HG03575 (cell line): ENCODE measurements around the gene PANX3.

ENCODE experiments used
- ATAC-seq: cut with Tn5 transposase; IDR thresholded peaks from one replicate; pipeline ENCODE4 v1.9.1; 2021; ENCODE audit not compliant: unreplicated experiment, insufficient number of reproducible peaks, low FRiP score; ENCODE audit errors: extremely low read depth

Gene PANX3

GRCh38 chr11:124644426-124645280 is 33.4 kb downstream of the PANX3 start:
- ATAC-seq: no peak

GRCh38 chr11:124646148-124646547 is 34.9 kb downstream of the PANX3 start:
- ATAC-seq: no peak

DNA sequence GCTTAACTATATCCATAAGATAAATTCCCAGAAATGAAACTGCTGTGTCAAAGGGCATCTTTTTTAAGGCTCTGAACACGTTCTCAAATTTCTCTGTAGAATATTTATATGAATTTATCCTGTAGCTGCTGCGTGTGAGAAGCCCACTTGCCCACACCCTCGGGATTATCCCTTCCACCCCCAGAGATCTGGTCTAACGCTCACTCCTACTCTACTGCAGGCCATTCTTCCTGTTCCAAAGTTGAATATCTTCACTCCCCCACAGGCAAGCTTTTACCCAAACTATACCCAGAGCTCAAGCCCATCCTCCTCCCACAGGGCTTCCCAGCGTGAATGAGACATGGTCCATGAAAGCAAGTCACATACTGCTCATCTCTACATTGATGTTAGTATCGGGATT is 37.4 kb downstream of the PANX3 start:
- no peak for ATAC-seq

DNA sequence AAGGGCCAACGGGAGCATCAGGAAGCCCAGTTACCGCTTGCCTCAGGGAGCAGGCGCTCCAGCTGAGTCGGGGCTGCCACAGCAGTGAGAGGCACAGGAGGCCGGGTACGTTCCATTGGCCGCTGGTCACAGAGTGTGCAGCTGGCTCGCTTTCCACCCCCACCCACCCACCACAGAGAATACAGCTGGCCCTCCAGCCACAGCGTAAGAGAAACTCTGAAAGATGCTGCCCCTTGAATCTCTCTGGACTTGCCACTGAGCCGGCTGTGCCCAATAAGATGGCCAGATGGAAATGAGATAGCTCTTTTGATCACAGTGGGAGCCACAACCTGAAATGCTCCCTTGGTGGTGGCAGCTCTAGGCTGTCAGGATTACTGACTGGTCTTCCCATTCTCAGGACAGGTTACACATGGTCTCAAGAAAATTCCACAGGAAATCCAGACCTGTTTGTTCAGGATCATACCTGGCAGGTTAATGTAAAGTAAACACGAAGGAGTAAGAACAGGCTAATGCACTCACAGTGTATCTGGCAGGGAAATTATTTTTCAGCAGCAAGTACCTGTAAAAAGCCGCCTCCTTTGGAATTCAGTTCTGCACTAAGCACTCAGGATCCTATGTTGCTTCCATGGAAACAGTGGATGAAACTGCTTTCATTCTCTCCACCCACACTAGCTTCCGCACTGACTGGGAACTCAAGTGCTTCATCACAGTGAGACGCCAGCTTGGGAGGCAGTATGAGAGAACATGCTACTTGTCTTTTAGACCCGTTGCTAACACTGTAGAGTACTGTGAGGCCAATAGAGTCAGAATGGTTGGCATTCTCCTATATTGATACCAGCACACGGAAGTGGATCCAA is 45.8 kb downstream of the PANX3 start:
- ATAC-seq: no peak

DNA sequence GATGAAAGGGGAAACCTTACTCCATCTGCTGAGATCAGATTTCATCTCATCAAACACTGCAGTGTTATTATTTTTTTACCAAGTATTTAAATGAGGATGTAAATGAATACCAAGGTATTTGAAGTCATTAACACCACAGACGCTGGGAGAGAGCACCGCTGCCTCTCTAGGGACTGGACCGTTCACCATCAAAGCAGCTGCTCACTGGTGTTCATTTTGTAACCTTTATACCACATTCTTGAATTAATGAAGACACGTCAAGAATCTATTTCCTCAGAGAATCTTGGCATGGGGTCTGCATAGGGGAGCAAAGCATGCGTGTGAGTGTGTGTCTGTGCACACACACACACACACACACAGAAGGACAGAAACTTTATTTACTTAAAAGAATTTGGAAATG is 46.7 kb downstream of the PANX3 start:
- no peak for ATAC-seq

GRCh38 chr11:124658501-124658900 is 47.3 kb downstream of the PANX3 start:
- ATAC-seq: no peak

DNA sequence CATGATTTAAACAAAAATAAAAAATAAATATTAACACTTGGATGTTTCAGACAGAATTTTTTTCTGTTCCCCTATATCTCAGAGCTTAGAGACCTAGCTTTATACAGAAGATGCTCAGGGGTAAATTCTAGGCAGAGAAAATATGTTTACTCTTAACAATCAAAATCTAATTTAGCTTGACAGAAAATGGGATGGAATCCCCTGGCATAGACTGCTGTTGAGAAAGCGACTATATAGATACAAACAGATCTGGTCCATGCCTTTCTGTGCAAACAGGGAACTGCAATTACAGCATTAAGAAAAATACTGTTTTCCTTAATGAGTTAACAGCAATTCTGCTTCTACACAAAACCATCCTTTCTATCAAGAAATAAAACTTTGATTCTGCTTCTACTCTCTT is 47.8 kb downstream of the PANX3 start:
- no peak for ATAC-seq

GRCh38 chr11:124661553-124661952 is 50.3 kb downstream of the PANX3 start:
- ATAC-seq: no peak

DNA sequence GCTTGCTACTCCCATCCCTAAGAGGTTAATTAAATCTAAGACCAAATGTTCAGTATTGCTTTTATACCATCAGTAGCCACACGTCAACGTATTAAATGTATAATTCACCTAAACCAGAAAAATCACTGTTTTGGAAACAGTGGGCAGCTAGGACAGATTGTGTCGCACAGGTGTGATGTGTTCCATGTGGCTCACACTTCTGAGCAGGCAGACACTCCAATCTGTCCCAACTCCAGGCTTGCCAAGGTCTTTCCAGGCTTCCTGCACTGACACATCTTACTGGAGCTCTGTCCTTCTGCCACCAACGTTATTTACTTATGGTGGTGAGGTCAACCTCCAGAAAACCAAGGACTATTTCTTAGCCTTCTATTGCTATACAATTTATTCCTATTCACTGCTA is 50.9 kb downstream of the PANX3 start:
- ATAC-seq: no peak

DNA sequence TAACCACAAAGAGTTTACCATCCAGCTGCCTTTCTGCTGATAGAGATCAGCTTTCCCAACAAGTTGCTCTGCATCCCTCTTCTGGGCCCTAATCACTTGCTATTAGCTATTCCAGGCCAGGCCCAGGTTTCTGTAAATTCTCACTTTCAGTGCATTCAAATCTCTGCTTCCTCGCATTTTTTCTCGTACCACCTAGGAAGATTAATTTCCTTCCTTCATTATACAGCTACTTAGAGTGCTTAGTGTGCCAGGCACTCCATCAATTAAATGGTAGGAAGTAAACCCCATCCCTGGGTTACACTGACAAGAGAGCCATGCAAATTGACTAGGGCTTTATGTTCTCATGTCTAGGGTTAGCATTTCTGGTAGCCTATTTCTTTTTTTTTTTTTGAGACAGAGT is 52.6 kb downstream of the PANX3 start:
- no peak for ATAC-seq

- ATAC-seq: no peak
These were observed 56.4 kb downstream of the PANX3 start for GRCh38 chr11:124667601-124668000.

DNA sequence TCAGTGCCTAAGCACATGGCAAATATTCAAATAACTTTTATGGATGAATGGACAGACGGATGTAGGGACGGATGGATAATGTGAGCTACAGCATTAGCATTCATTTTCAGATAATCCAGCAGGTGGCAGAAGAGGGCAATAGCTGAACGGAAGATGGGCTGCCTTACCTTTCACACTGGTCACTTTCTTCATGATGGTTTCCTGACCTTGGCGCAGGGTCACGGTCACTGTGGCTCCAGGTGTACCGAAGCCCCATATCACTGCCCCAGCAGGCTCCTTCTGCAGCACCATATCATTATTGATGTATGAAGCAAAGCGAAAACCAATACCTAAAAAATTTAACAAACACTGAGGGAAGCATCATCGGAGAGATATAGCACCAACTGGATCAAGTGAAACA is 58.0 kb downstream of the PANX3 start:
- no peak for ATAC-seq
